Measurements from ENCODE around the gene RHPN2. TPM values are rescaled to one million over a fixed set of nuclear protein-coding genes. Genes with fewer than 3 reads are reported as not detected.
"Not testable (repeated sequence)": the region's sequence is repeated elsewhere in the genome, so short reads cannot be mapped to it uniquely, and the experiment has no call there.

Gene RHPN2
- total RNA-seq, 4 donors from 2014 or later: 46.2 to 75.6 (median 61.9) TPM

GRCh38 chr19:32969549-32969948, 95.1 kb downstream of the RHPN2 start:
- H3K27me3 ChIP-seq: no peaks in the 10 kb centered on the region
- H3K9me3 ChIP-seq: no peaks in the 10 kb centered on the region
- H3K36me3 ChIP-seq: peaks cover 0 to 17% (median 0%) of the 10 kb centered on the region in 3 donors
- H3K27ac ChIP-seq: no peak overlapping the region
- no peak for DNase-seq
- TF ChIP-seq CTCF (IDR thresholded peaks at IDR 0.05) (no peak), POLR2A (IDR thresholded peaks at IDR 0.05) (no peak)
- no peak overlapping the region for H3K4me3 ChIP-seq
- peaks cover 0 to 10% (median 4%) of the 10 kb centered on the region in 4 donors for H3K4me1 ChIP-seq

GRCh38 chr19:32966750-32967149, 97.9 kb downstream of the RHPN2 start:
- no peak for TF ChIP-seq CTCF (IDR thresholded peaks at IDR 0.05)
- TF ChIP-seq POLR2A (IDR thresholded peaks at IDR 0.05): no peak
- no peak overlapping the region for H3K4me3 ChIP-seq
- peaks cover 0 to 10% (median 4%) of the 10 kb centered on the region in 4 donors for H3K4me1 ChIP-seq
- H3K36me3 ChIP-seq: peaks cover 0 to 34% (median 0%) of the 10 kb centered on the region in 3 donors
- no peak overlapping the region for H3K27ac ChIP-seq
- H3K9me3 ChIP-seq: no peaks in the 10 kb centered on the region
- H3K27me3 ChIP-seq: no peaks in the 10 kb centered on the region
- DNase-seq: no peak

GRCh38 chr19:32945260-32945659, 119.4 kb downstream of the RHPN2 start:
- H3K9me3 ChIP-seq: no peaks in the 10 kb centered on the region
- no peak for DNase-seq
- H3K27ac ChIP-seq: no peak overlapping the region
- H3K4me1 ChIP-seq: no peaks in the 10 kb centered on the region
- H3K36me3 ChIP-seq: peaks cover 0 to 49% (median 0%) of the 10 kb centered on the region in 3 donors
- H3K4me3 ChIP-seq: no peak overlapping the region
- TF ChIP-seq CTCF (IDR thresholded peaks at IDR 0.05): no peak
- TF ChIP-seq POLR2A (IDR thresholded peaks at IDR 0.05): no peak
- no peaks in the 10 kb centered on the region for H3K27me3 ChIP-seq

GRCh38 chr19:32941273-32941672, 123.4 kb downstream of the RHPN2 start:
- not testable (repeated sequence) for H3K9me3 ChIP-seq, H3K27me3 ChIP-seq, H3K4me1 ChIP-seq, H3K4me3 ChIP-seq, H3K27ac ChIP-seq, DNase-seq
- peaks cover 0 to 50% (median 0%) of the 10 kb centered on the region in 3 donors for H3K36me3 ChIP-seq

GRCh38 chr19:32936065-32936464, 128.6 kb downstream of the RHPN2 start:
- no peak for TF ChIP-seq POLR2A (IDR thresholded peaks at IDR 0.05)
- no peak for TF ChIP-seq CTCF (IDR thresholded peaks at IDR 0.05)
- peaks cover 0 to 34% (median 0%) of the 10 kb centered on the region in 3 donors for H3K36me3 ChIP-seq

GRCh38 chr19:32935629-32936028, 129.1 kb downstream of the RHPN2 start:
- Histone ChIP-seq H3K27ac (no peak overlapping the region), H3K9me3 (no peaks in the 10 kb centered on the region), H3K27me3 (no peaks in the 10 kb centered on the region), H3K36me3 (peaks cover 0 to 36% (median 0%) of the 10 kb centered on the region in 3 donors), H3K4me1 (no peaks in the 10 kb centered on the region), H3K4me3 (no peak overlapping the region)
- no peak for TF ChIP-seq POLR2A (IDR thresholded peaks at IDR 0.05)
- no peak for TF ChIP-seq CTCF (IDR thresholded peaks at IDR 0.05)
- DNase-seq: no peak

More at GRCh38 chr19:32936065-32936464, 128.6 kb downstream of the RHPN2 start:
- no peak overlapping the region for H3K4me3 ChIP-seq
- no peaks in the 10 kb centered on the region for H3K4me1 ChIP-seq
- DNase-seq: no peak
- no peaks in the 10 kb centered on the region for H3K9me3 ChIP-seq
- H3K27ac ChIP-seq: no peak overlapping the region
- H3K27me3 ChIP-seq: no peaks in the 10 kb centered on the region

Measured in Peyer's patch (tissue), 4 donors.